Measurements from ENCODE around the gene STOX2.

Gene STOX2

GRCh38 chr4:183986291-183986970 lies 81.3 kb downstream of the STOX2 start:
- DNase-seq (ENCODE audit: low spot score): no peak

DNA sequence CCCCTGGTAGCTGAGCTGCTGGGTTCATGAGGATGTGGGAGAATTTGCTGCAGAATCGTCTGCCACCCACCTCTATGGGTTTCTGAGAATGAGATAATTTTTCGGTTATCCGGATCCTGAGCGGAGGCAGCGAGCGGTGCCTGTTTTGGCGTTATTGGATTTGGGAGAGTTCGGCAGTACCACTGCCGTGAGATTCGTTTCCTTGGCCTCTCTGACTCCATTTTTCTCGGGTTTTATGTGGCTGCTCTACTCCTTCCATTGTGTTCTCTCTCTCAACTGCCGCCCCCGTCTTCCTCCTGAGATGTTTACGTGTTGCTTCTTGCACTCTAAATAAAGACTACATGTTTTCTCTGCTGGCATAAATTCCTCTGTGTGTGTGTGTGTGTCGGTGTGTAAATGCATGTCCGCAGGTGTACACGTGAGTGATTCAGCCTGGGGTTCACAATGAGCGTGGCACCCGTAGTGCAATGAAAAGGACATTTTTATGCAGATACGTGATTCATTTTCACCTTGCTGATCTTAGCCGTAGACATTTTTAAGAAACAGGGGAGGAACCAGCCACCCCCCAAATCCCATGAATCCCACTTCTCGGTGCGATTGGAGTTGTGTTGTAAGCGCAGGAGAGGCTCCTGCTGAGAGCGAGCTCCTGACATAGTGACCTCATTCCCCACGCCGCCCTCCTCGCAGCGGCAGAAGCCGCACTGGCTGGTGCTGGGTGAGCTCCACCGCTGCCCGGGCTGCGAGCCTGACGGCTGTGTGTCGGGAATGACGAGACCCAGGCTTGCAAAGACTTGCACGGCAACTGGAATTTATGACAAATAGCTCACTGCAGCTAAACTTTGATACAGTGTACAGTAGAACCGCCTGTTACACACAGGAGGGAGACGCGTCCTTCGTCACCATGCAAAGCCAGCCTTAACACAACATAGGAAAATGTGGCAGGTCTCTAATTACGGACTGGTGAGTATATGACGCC lies 82.2 kb downstream of the STOX2 start:
- peak; percentile 16 for DNase-seq (ENCODE audit: low spot score)

- peak; percentile 78 for DNase-seq (ENCODE audit: low spot score)
Observed at GRCh38 chr4:183987987-183988392, 82.9 kb downstream of the STOX2 start.

- no peak for DNase-seq (ENCODE audit: low spot score)
Observed at GRCh38 chr4:183988874-183989273, 83.8 kb downstream of the STOX2 start.

GRCh38 chr4:183989461-183989860 lies 84.4 kb downstream of the STOX2 start:
- no peak for DNase-seq (ENCODE audit: low spot score)

DNA sequence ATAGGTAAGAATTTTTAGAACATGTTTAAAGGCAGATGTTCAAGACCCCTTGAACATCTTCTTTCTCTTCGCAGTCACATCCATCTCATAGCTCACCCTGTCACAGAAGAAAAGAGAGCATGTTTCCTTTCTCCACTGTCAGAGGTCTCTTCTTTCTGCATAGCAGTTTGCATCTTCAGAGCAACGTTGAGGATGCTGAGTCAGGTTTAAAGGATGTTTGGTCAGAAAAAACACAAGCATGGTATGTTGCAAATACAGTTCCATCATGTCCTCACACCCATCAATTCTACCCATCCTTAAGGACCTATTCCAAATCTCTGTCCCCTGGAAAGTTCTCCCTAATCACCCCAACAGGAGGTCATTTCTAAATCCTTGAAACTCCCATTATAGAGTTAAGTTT lies 84.8 kb downstream of the STOX2 start:
- no peak for DNase-seq (ENCODE audit: low spot score)

DNA sequence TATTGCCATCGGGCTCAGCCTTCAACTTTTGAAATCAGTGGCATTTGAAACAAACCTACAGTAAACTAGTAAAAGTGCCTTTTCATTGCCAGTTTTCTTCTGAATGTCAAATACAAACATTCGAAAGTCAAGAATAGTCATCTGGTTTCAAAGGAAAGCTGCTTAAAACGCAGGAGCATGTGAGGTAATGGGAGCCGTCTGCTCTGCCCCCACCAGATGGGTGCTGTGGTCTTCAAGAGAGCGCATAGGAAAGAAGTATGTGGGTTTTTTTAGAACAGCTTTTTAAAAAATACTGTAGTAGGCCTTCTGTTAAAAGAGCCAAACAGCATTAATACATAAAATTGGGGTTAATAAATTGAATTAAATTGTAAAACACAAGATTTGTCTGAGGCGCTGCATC lies 88.6 kb downstream of the STOX2 start:
- no peak for DNase-seq (ENCODE audit: low spot score)

DNA sequence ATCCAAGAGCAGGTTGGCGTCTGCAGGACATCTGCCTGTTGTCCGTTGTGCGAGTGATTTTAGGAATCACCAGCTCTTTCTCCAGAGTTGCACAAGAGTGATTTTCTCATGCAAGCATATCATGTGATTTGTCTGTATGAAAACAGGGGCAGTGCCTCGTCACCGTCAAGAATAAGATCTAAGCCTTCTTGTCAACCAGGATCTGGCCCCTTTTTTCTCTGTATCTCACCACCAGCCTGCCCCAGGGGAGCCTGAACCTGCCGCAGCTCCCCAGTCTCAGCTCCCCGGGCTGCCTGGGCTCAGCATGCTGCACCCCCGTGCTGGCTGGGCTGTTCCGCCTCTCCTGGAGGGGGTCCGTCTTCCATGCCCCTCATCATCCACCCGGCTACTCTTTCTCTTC lies 90.5 kb downstream of the STOX2 start:
- DNase-seq (ENCODE audit: low spot score): no peak

GRCh38 chr4:183996868-183997267 lies 91.8 kb downstream of the STOX2 start:
- no peak for DNase-seq (ENCODE audit: low spot score)

GRCh38 chr4:183999435-183999834 lies 94.3 kb downstream of the STOX2 start:
- no peak for DNase-seq (ENCODE audit: low spot score)

DNA sequence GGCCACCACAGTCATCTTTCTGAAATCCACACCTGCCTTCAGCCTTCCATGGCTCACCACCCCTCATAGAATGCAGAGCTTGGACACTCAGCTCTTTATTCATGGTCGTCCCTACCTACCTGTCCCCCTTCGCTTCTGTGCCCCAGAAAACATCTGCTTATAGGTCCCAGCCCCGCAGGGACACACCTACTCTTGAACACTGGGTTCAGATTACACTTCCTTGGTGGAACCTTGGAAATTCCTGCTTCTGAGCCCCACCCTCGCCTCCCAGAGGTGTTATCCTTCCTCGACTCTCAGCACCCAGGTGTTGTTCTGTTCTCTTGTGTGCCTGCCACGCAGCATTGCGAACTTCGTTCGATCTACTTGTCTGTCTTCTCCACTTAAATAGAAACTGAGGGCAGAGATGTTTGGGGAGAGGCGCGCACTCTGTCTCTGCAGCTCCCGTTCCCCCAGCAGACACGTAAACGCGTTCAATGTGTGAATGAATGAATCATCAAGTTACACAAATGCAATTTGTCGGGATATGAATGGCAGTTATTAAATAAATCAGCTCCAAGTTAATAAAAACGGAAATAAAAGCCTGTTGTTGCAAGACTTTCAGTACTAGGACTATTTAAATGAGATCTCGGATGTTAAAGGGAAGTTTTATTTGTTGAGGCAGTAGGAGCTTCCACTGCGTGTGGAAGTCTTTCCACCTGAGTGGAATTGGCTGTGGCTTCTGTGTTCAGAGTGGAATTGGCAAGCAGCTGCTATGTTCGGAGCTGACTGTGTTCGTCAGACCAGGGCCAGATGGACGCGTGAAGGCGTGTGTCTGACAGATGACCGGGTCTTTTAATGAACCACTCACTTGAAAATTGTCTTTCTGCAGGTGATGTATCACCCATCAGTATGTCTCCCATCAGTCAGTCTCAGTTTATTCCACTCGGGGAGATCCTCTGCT lies 95.6 kb downstream of the STOX2 start:
- DNase-seq (ENCODE audit: low spot score): no peak

- no peak for DNase-seq (ENCODE audit: low spot score)
Observed at GRCh38 chr4:184003433-184003832, 98.3 kb downstream of the STOX2 start.

- DNase-seq (ENCODE audit: low spot score): no peak
Observed at GRCh38 chr4:184007891-184008290, 102.8 kb downstream of the STOX2 start.

GRCh38 chr4:184010696-184011095 lies 105.6 kb downstream of the STOX2 start:
- no peak for DNase-seq (ENCODE audit: low spot score)

DNA sequence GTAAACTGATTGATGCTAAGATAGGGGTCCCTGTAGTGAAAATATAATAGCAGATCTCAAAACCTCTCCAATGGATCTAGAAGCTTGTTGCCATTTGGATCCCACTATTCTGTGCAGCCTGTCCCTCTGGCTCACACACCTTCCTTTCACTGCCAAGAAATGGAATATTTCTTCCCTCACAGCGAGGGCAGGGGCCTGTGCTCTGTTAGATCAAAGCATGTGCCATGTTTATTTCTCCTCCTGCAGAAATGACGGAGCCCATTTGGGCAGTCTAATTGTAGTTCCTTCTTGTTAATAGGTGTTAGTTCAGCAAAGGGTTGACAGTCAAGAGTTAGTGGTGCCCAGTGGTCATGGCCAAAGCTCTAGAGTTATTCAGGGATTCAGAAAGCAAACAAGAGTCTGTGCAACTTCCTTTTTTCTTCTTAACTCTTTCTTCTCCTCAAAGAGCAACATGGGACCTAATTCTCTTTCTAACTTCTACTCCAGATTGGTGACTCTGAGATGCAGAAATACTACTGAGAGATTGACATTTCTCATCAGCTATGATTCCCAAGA lies 106.8 kb downstream of the STOX2 start:
- DNase-seq (ENCODE audit: low spot score): no peak

DNA sequence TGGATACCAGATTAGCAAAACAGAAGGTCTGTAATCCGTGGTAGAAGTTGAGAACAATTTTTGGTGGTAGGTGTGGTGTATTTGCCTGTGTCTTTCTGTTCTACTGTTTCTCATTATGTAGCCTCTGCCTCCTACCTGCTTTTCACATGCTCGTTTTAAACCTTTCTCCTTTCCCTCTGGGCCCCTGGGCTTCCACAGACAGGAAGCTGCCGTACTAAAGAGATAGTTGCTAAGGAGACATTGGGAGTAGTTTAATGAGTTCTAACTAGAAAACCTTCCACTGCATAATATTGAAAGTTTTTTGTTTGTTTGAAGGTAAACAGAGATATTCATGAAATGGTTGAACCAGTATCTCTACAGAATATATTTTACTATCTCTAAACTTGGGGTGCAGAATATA lies 107.8 kb downstream of the STOX2 start:
- no peak for DNase-seq (ENCODE audit: low spot score)

DNA sequence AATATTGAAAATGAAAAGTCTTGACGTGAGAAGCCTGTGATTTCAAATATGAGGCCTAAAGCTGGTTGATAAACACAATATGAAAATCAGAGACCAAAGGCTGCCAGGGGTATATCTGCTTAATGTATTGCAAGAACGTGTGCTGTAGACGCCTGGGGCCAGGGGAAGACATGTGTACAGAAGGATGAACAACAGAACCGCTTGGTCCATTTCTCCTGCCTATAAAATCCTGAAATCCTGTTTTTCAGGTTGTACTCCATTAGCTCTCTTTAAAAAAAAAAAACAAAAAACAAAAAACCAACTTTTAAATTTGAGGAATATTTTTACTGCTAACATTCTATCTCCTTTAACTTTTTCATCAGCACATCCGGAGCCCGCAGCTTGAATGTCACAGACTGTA lies 109.2 kb downstream of the STOX2 start:
- no peak for DNase-seq (ENCODE audit: low spot score)

- no peak for DNase-seq (ENCODE audit: low spot score)
Observed at GRCh38 chr4:184016759-184017668, 111.9 kb downstream of the STOX2 start.

DNA sequence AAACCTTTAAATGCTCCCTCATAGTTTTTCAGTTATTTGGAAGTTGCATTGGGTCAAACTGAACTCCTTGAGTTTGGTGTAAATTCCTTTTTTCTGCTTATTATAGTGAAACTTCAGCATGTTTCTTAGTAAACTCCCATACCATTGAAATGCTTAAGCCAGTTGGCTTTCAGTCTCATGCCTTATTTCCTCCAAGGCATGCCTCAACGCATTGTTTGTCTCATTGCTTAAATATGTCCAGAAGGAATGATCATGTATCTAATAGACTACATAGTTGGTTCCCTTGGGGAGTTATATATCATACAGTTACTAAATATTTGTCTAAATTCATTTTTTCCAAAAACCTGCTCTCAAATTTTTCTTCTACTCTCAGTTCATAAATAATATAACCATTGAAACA lies 114.0 kb downstream of the STOX2 start:
- DNase-seq (ENCODE audit: low spot score): no peak

DNA sequence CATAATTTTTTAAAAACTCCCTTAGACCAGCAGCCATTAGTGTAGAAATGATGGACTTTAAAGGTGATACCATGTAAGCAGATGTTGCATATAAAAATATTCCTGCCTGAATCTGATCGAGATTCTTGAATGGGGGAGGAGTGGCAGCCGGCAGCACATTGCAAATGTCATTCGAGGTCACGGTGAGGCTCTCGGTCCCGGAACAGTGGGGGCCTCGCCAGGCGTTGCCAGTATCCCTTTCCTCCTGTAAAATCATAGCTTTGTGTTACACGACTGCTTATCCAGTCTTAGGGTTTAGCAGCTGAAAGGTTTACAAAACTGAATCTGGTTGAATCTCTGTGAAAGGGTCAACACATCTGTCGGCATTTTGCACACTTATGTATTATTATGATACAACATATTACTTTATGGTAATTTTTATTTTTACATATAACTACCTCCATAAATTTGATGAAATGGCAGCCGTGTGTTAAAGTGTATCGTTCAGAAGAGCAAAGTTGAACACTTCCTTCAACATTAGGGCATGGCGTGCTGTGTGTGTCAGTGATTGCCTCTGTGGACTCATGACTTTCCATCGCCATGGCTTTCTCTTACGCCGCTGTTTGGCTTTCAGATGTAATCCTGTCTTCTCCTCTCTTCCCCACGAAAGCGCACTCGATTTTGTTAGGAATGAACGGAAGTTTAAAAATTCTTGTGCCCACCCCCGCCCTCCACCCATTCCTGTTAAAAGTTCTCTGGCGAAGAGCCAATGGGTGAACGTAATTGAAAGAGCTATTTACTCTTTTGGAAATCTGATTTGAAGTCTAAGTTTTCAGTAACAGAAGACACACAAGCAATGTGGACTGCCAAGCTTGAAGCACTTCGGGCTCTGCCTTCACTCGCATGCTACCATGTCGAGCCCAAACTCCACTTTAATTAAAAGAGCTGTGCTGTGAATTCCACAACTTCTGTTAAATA lies 114.8 kb downstream of the STOX2 start:
- no peak for DNase-seq (ENCODE audit: low spot score)

Data from COLO829 (cell line).